Measurements from ENCODE around the gene S100A12.
A peak's percentile ranks its signal among the peaks of the same experiment; 100 is the strongest.

S100A12 gene

DNA sequence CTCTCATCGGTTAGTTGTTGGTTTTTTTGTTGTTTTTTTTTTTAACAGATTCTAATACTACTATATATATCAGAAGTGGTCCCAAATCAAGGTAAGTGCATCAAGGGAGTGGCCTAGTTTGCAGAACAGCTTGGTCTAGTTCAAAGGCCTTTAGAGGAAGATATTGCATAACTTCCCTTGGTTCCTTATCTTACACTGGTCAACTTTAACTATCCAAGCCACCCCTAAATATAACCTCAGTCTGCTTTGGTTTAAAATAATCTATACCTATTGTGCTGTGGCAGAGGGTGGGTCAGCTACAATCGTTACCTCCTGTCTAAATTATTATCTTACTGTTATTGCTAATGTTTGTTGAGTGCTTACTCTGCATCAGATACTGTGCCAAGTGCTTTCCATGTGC lies 6.9 kb downstream of the S100A12 start:
- DNase-seq (ENCODE audit: low read depth in 2 of 2): no peak

DNA sequence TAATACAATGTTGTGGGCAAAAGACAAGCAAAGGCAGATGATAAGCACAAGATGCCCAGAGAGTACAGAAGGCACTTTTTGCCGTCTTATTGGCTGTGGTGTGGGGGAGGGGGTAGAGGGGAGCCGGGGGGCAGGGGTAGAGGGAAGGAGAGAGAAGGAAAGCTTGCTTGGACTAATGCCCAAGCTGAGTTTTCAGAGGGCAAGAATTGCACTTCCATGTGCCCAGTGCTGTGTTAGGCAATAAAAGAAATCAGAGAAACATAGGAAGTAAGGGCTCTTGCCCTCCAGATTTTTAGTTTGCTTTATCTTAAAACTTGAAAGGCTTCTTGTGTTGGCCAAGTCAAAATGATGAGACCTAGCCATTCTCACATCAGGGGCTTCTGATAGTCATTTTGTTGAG lies 8.3 kb downstream of the S100A12 start:
- DNase-seq (ENCODE audit: low read depth in 2 of 2): no peak

DNA sequence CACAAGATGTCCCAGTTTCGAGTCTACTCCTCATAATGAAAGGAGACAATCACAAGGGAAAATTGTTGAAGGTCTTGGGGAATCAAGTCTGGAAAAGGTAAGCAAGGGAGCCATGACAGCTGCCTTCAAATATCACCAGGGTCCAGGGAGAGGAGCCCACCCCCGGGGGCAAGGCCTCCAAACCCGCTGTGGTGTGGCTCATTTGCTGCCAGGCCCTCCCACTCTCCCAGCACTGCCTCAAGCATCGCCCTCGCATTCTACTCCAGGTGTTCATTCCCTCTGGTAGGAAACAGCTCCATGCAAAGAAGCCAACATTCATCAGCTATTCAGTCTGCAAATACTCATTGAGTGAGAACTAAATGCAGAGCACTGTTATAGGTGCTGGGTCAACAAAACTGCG lies 9.2 kb downstream of the S100A12 start:
- no peak for DNase-seq (ENCODE audit: low read depth in 2 of 2)

- no peak for DNase-seq (ENCODE audit: low read depth in 2 of 2)
These were observed 9.7 kb downstream of the S100A12 start for GRCh38 chr1:153365696-153366095.

DNA sequence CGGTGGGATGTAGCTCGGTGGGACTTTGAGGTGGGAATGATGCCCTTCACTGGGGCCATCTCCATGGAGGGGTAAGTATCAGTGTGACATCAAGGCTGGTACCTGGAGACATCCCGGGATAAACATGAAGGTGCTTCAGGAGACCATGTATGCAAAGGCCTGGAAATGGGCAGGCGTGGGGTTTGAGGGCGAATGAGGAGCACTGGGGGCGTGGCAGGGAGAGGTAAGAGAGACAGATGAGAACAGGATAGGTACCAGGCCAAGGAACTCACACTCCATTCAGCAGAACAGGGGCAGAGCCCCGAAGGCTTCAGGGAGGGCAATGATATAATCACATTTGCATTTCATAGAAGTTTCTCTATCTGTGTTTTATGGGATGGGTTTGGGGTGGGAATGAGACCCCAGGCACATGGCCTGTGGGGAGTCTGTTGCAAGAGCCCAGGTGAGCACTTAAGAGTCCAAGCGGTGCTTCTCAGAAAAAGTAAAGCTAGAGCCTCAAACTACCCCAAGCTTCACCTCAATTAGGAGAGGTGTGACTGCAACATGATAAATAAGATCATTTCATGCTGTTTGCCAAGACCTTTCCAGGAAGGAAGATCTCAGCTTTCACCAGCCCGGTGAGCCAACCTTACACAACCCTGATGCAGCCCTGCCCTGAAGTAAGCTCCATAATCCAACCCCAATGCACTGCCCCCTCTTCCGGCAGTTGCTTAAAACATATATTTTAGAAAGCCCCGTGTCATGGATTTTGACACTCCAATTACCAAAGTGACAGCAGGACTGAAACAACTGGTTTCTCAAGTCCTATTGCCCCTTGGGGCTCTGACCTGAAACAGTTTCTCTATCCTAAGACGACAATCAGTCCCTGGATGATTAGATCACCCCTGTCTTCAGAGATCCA lies 10.4 kb downstream of the S100A12 start:
- DNase-seq (ENCODE audit: low read depth in 2 of 2): no peak

GRCh38 chr1:153364156-153364555 lies 11.3 kb downstream of the S100A12 start:
- no peak for DNase-seq (ENCODE audit: low read depth in 2 of 2)

DNA sequence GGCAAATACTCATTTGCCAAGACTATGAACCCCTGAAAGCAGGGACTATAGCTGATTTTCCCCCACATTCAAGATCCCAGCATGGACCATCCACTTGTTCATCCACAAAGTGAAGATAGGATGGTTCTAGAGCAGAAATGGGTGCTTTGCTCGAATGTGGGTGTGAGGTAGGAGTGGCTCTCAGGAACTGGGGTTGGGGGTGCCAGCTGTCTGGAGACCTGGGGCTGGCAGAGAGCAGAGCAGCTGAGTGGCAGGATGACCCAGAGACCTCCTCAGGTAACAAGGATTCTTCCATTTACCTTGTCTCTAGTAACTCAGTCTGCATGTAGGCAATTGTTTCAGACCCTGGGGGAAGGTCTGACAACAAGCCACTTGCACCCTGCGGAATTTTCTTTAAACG lies 11.8 kb downstream of the S100A12 start:
- no peak for DNase-seq (ENCODE audit: low read depth in 2 of 2)

DNA sequence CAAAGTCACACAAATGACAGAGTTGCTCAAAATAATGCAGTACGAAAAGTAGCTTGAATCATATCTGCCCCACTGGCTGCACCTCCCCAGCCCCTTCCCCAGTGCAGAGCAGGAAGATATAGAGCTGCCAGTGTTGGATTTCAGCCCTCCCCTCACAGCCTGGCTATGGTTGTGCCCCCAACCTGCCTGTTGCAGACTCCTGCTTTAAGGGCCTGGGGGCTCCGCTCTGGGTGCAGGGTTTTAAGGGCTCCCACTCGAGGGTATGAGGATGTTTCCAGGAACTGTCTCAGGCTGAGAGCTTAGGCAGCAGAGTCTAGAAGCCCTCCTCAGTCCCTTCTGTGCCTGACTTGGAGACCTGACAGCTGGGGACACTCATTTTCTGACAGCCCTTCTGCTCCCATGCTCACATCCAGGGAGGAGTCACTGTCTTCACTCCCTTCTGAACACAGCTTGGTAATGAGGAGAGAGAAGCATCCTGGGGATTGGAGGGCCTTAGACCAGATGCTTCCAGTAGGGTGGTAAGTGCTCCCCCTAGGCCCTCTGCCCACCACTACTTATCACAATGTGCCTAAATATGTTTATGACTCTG lies 13.1 kb downstream of the S100A12 start:
- DNase-seq (ENCODE audit: low read depth in 2 of 2): no peak

DNA sequence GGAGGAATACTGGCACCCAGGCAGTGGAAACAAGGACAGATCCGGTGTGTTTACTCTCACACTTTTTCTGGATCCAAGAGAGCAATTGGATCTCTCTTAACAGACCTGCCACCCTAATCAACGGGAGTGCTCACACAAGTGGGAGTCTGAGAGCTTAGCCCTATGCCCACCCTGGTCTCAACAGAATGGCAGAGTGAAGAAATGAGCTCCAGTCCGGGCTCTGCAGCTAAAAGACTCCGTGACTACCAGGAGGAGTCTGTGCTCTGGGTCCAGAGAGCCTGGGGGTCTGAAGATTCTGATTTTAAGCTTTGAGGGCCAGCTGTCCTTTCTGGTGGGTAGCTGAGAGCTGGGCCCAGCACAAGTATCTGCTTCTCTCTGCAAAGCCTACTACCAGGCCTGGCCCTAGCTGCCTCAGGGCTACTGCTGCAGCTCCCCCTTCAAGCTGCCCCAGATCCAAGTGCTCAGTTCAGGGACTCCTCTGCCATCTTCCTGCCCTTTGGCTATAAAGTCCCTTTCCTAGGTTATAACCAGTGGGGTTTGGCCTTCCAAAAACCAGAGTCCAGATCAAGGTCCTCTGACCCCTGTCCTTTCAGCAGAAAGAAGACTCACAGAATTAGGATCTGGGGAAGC lies 13.8 kb downstream of the S100A12 start:
- no peak for DNase-seq (ENCODE audit: low read depth in 2 of 2)

DNA sequence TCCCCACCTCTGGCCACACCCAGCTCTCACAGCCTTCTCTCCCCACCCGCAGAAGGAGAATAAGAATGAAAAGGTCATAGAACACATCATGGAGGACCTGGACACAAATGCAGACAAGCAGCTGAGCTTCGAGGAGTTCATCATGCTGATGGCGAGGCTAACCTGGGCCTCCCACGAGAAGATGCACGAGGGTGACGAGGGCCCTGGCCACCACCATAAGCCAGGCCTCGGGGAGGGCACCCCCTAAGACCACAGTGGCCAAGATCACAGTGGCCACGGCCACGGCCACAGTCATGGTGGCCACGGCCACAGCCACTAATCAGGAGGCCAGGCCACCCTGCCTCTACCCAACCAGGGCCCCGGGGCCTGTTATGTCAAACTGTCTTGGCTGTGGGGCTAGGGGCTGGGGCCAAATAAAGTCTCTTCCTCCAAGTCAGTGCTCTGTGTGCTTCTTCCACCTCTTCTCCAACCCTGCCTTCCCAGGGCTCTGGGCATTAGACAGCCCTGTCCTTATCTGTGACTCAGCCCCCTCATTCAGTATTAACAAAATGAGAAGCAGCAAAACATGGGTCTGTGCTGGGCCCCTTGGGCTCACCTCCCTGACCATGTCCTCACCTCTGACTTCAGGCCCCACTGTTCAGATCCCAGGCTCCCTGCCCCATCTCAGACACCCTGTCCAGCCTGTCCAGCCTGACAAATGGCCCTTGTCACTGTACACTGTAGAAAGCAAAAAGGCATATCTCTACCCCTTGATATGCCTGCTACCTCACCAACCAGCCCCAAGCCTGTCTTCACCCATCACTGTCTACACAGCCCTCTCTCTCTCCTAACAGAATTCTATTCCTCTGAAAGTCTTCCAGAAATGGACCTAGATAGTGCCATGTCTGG lies 14.6 kb downstream of the S100A12 start:
- DNase-seq (ENCODE audit: low read depth in 2 of 2): no peak

DNA sequence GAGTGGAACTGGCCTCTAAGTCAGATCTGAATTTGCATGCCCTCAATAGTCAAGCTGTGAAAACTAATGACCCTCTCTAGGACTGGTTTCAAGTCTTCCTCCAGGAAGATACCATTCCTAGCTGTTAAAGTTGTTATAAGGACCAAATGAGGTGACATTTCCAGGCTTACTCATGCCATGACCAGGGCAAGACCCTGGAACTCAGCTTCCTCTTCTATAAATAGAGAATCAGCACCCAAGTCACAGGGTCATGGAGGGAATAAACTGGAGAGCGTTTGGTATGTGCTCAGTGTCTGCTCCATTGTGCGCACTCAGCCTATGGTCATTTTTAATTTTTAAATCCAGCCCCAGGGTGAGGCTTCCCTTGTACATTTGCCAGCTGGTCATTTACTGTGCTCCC lies 15.2 kb downstream of the S100A12 start:
- DNase-seq (ENCODE audit: low read depth in 2 of 2): no peak

DNA sequence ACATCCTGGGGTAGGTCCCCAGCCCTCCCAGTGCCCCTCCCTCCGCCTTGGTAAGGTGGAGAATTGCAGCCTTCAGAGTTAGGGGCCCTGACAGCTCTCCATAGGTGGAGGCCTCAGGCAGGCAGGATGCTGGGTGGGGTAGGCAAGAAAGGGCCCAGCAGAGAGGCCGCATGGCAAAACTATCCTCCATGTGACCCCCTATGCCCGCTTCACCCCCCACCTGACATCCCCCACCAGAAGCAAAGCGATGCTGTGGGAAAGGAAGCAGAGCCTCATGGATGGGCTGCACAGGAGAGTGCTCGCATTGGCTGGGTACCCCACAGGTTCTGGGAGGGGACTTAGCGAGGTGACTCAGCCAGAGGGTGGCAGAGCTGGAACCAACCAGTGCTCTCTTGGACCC lies 16.2 kb downstream of the S100A12 start:
- DNase-seq (ENCODE audit: low read depth in 2 of 2): no peak

- no peak for DNase-seq (ENCODE audit: low read depth in 2 of 2)
These were observed 16.8 kb downstream of the S100A12 start for GRCh38 chr1:153358691-153358975.

DNA sequence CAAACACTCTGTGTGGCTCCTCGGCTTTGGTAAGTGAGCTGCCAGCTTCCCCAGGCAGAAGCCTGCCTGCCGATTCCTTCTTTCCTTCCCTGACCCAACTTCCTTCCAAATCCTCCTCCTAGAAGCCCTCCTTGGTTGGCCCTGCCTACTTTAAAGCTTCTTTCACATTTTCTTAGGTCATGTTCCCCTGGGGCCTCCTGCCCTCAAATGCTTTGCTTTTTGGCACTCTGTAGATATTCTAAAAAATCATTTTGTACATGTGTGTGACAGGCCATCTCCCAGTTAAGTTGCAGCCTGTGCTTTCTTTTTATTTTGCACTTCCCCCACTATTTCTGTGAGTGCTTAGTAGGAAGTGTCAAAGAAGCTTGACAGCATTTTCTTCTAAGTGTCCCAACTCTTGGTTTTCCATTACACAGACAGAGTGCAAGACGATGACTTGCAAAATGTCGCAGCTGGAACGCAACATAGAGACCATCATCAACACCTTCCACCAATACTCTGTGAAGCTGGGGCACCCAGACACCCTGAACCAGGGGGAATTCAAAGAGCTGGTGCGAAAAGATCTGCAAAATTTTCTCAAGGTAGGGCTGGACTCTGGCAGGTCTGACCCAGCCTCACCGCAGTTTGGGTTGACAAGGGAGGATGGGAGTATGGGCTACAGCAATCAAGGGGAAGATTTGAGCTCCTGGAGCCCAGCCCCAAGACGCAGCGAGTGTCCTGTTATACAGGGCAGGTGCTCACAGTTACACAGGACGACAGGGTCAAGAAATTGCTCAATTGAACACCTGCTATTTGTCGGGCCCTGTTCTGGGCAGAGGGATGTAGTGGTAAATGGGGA lies 17.3 kb downstream of the S100A12 start, which contains the start of gene S100A9:
Gene S100A9 (plus strand): TSS at position 2 of the 838 bp plus-strand sequence. CDS start 430 bp downstream, at position 432.
- no peak for DNase-seq (ENCODE audit: low read depth in 2 of 2)

- DNase-seq (ENCODE audit: low read depth in 2 of 2): no peak
These were observed 18.2 kb downstream of the S100A12 start for GRCh38 chr1:153357076-153357852.

GRCh38 chr1:153356392-153357075 lies 18.9 kb downstream of the S100A12 start:
- DNase-seq (ENCODE audit: low read depth in 2 of 2): no peak

GRCh38 chr1:153355445-153356071 lies 19.9 kb downstream of the S100A12 start:
- DNase-seq (ENCODE audit: low read depth in 2 of 2): peak; percentile 29 to 32

GRCh38 chr1:153354515-153355193 lies 20.8 kb downstream of the S100A12 start:
- no peak for DNase-seq (ENCODE audit: low read depth in 2 of 2)

Data from stimulated activated CD4-positive, alpha-beta T cell treated with anti-CD3 and anti-CD28 coated beads, Interleukin-15, amount 100 ng/mL, for 48 hours (primary cell).